Natural killer cell (primary cell): Measurements from ENCODE around the gene PIERCE2. TPM values are rescaled to one million over a fixed set of nuclear protein-coding genes. Genes with fewer than 3 reads are reported as not detected.

ENCODE experiments used
- ATAC-seq, 3 donors: fragments of 150-1000 bp in 2 of 3; fragments of 200-7000 bp in 1 of 3; cut with Tn5 transposase; 1 replicate in 1 of 3; 2 replicates in 2 of 3; pipeline ENCODE4 v1.10.0; 2021; ENCODE audit warnings: mild to moderate bottlenecking in 2 of 3, moderate library complexity in 2 of 3
- DNase-seq, 2 donors: peaks; one replicate each; pipeline versions ENCODE4 v3.0.0 to v3.0.0-alpha.2; 2013 to 2021; ENCODE audit warnings: mixed read lengths in 1 of 2
- H3K27ac ChIP-seq: one replicate; pipeline ENCODE4 v1.5.1; 2013; ENCODE audit warnings: mild to moderate bottlenecking, low read length
- H3K27me3 ChIP-seq: one replicate; pipeline ENCODE4 v1.6.1; 2013; ENCODE audit warnings: low read length; ENCODE audit not compliant: control insufficient read depth, insufficient read depth
- H3K36me3 ChIP-seq: one replicate; pipeline ENCODE4 v1.6.1; 2013; ENCODE audit warnings: low read length; ENCODE audit not compliant: control insufficient read depth, insufficient read depth
- H3K4me1 ChIP-seq: one replicate; pipeline ENCODE4 v1.6.1; 2013; ENCODE audit warnings: low read length; ENCODE audit not compliant: control insufficient read depth, insufficient read depth
- H3K4me3 ChIP-seq: one replicate; pipeline ENCODE4 v1.5.1; 2013; ENCODE audit warnings: low read length
- H3K9me3 ChIP-seq: one replicate; pipeline ENCODE4 v1.6.1; 2013; ENCODE audit warnings: low read length; ENCODE audit not compliant: control insufficient read depth, insufficient read depth
- H3K27ac Mint-ChIP-seq, 2 donors: one replicate each; pipeline ENCODE4 v1.8.0; 2022; ENCODE audit warnings: mild to moderate bottlenecking in 2 of 2, mixed read lengths in 2 of 2, moderate library complexity in 1 of 2
- H3K27me3 Mint-ChIP-seq, 2 donors: one replicate each; pipeline ENCODE4 v1.8.0; 2022; ENCODE audit warnings: low read depth in 2 of 2, mixed read lengths in 2 of 2
- H3K36me3 Mint-ChIP-seq: one replicate; pipeline ENCODE4 v1.8.0; 2022; ENCODE audit warnings: mixed read lengths
- H3K4me1 Mint-ChIP-seq, 2 donors: one replicate each; pipeline ENCODE4 v1.8.0; 2022; ENCODE audit warnings: mixed read lengths in 2 of 2
- H3K4me3 Mint-ChIP-seq: one replicate; pipeline ENCODE4 v1.8.0; 2022; ENCODE audit warnings: mild to moderate bottlenecking, moderate library complexity, mixed read lengths
- H3K9me3 Mint-ChIP-seq, 2 donors: one replicate each; pipeline ENCODE4 v1.8.0; 2022; ENCODE audit warnings: mixed read lengths in 2 of 2
- CTCF ChIP-seq: fragments of 200-600 bp; IDR thresholded peaks from one replicate; pipeline ENCODE4 v1.8.0; 2022; ENCODE audit warnings: antibody characterized with exemption
- WGBS: methylation state at CpG from one replicate; pipeline ENCODE4 v1.1.7; 2013; ENCODE audit warnings: missing lambda C conversion rate; ENCODE audit not compliant: insufficient coverage; 5-methylcytosine and 5-hydroxymethylcytosine counted together
- intact Hi-C: fragments of 100-400 bp; cut with micrococcal nuclease; formaldehyde crosslinking; loops from one replicate; pipeline ENCODE4 v1.14.2; 2022
- total RNA-seq, 4 donors: library from RNA; stranded (reverse); fragments of 120-200 nt in 1 of 4; gene quantifications; one replicate each; pipeline versions ENCODE4 v1.2.3 to v1.2.4, GENCODE V29; 2013 to 2022

Gene PIERCE2
- total RNA-seq, 3 donors from 2014 or later (not counting 1 experiment from before 2014, with no cell fraction given), result 0.47 to 0.53 TPM; not detected in 1

- no peak for DNase-seq
Observed at GRCh38 chr15:55468321-55468720, 60.0 kb downstream of the PIERCE2 start.

More at GRCh38 chr15:55468321-55468720, 60.0 kb downstream of the PIERCE2 start:
- Histone ChIP-seq H3K27ac (no peak overlapping the region), H3K4me1 (no peaks in the 10 kb centered on the region), H3K4me3 (no peak overlapping the region), H3K27me3 (no peaks in the 10 kb centered on the region), H3K36me3 (no peaks in the 10 kb centered on the region), H3K9me3 (no peaks in the 10 kb centered on the region)
- ATAC-seq, result no peak
- Mint-ChIP-seq H3K9me3 (no peaks in the 10 kb centered on the region), H3K36me3 (no peaks in the 10 kb centered on the region), H3K4me1 (no peaks in the 10 kb centered on the region), H3K27ac (no peak overlapping the region), H3K4me3 (no peak overlapping the region), H3K27me3 (peaks cover 5 to 12% of the 10 kb centered on the region in 2 donors)
- 100% methylated on average over 1 of the region's 2 CpGs for WGBS
- TF ChIP-seq CTCF, result no peak
- intact Hi-C loops, result no loop called here

Other genes with a start within 250 kb of the PIERCE2 start
- gene RSL24D1, start 211.6 kb upstream of the PIERCE2 start, total RNA-seq, result 100 to 1,000 TPM in 2 of 3 donors, 10 to 100 TPM in 1; 97.4 to 102 (median 102) TPM
- 100 to 1,000 TPM in 1 of 3 donors, 10 to 100 TPM in 2; 90.0 to 111 (median 98.1) TPM for gene RAB27A, start 118.7 kb upstream of the PIERCE2 start, total RNA-seq
- gene PIGBOS1, start 89.4 kb upstream of the PIERCE2 start, total RNA-seq, result 10 to 100 TPM in 1 of 3 donors, 1 to 10 TPM in 2; 7.7 to 10.9 (median 9.3) TPM
- 10 to 100 TPM; 24.9 to 33.5 (median 26.1) TPM for gene PIGB, start 89.3 kb upstream of the PIERCE2 start, total RNA-seq
- gene CCPG1, start 136 bp upstream of the PIERCE2 start, total RNA-seq, result 10 to 100 TPM; 41.6 to 53.6 (median 43.8) TPM
- not detected for gene DNAAF4, start 99.7 kb downstream of the PIERCE2 start, total RNA-seq
- under 1 TPM in 1 of 3 donors, not detected in 2; 0.16 TPM for gene PYGO1, start 179.8 kb downstream of the PIERCE2 start, total RNA-seq